Measurements from ENCODE around the gene HECW1. TPM values are rescaled to one million over a fixed set of nuclear protein-coding genes. Genes with fewer than 3 reads are reported as not detected.

HECW1 gene
- total and polyA plus RNA-seq, 8 donors = 0.29 to 5.1 (median 3.2) TPM

GRCh38 chr7:43508461-43508860 is 396.0 kb downstream of the HECW1 start:
- intact Hi-C loops (cut with DNase I) = no loop called here
- ATAC-seq (no peak), DNase-seq (peak in 1 of 4 donors; percentile 14)
- H3K4me1 ChIP-seq = no peaks in the 10 kb centered on the region
- no peaks in the 10 kb centered on the region for H3K36me3 ChIP-seq
- no peaks in the 10 kb centered on the region for H3K9me3 ChIP-seq
- TF ChIP-seq CTCF (IDR thresholded peaks at IDR 0.05) = no peak
- H3K27ac ChIP-seq = no peak overlapping the region
- no peak overlapping the region for H3K4me3 ChIP-seq
- no peaks in the 10 kb centered on the region for H3K27me3 ChIP-seq

- H3K27ac ChIP-seq = no peak overlapping the region
- intact Hi-C loops (cut with DNase I) = no loop called here
- peak; percentile 78 for ATAC-seq
- no peak for TF ChIP-seq CTCF (IDR thresholded peaks at IDR 0.05)
- H3K27me3 ChIP-seq = no peaks in the 10 kb centered on the region
- H3K36me3 ChIP-seq = no peaks in the 10 kb centered on the region
- H3K4me1 ChIP-seq = no peaks in the 10 kb centered on the region
- no peak overlapping the region for H3K4me3 ChIP-seq
- DNase-seq = peak in 2 of 4 donors; percentile 36 to 51
- H3K9me3 ChIP-seq = no peaks in the 10 kb centered on the region
Measured at GRCh38 chr7:43509906-43510305, 397.5 kb downstream of the HECW1 start.

GRCh38 chr7:43511029-43511428 is 398.6 kb downstream of the HECW1 start:
- no peaks in the 10 kb centered on the region for H3K9me3 ChIP-seq
- no peaks in the 10 kb centered on the region for H3K4me1 ChIP-seq
- DNase-seq (no peak), ATAC-seq (no peak)
- no peak overlapping the region for H3K4me3 ChIP-seq
- intact Hi-C loops (cut with DNase I) = no loop called here
- no peaks in the 10 kb centered on the region for H3K27me3 ChIP-seq
- no peaks in the 10 kb centered on the region for H3K36me3 ChIP-seq
- H3K27ac ChIP-seq = no peak overlapping the region
- TF ChIP-seq CTCF (IDR thresholded peaks at IDR 0.05) = no peak

GRCh38 chr7:43511769-43512515 is 399.5 kb downstream of the HECW1 start:
- no peak for TF ChIP-seq CTCF (IDR thresholded peaks at IDR 0.05)
- no peak for ATAC-seq
- intact Hi-C loops (cut with DNase I) = no loop called here
- H3K9me3 ChIP-seq = no peaks in the 10 kb centered on the region
- H3K36me3 ChIP-seq = no peaks in the 10 kb centered on the region
- no peak overlapping the region for H3K27ac ChIP-seq
- H3K4me1 ChIP-seq = no peaks in the 10 kb centered on the region
- no peaks in the 10 kb centered on the region for H3K27me3 ChIP-seq
- no peak overlapping the region for H3K4me3 ChIP-seq
- no peak for DNase-seq

- intact Hi-C loops (cut with DNase I) = no loop called here
Measured at GRCh38 chr7:43513251-43513650, 400.8 kb downstream of the HECW1 start.

More at GRCh38 chr7:43513251-43513650, 400.8 kb downstream of the HECW1 start:
- Histone ChIP-seq H3K4me3 (no peak overlapping the region), H3K9me3 (no peaks in the 10 kb centered on the region), H3K27me3 (no peaks in the 10 kb centered on the region), H3K4me1 (no peaks in the 10 kb centered on the region), H3K27ac (no peak overlapping the region), H3K36me3 (no peaks in the 10 kb centered on the region)
- DNase-seq = no peak
- ATAC-seq = no peak
- TF ChIP-seq CTCF (IDR thresholded peaks at IDR 0.05) = no peak

All from left lung (tissue), 10 donors.